Motor neuron (in vitro differentiated cells): ENCODE data around the gene NPIPB2. TPM values are rescaled to one million over a fixed set of nuclear protein-coding genes. Genes with fewer than 3 reads are reported as not detected.

Experiments
- ATAC-seq, 8 experiments: fragments of 200-7000 bp; cut with Tn5 transposase; replicated peaks in 6 of 8; 2 replicates each; pipeline ENCODE4 v1.8.0; 2021; ENCODE audit warnings: mild to moderate bottlenecking in 8 of 8, moderate library complexity in 8 of 8
- H3K27ac ChIP-seq, 2 donors: fragments of 250-450 bp; sonication (Bioruptor Pico); 2 replicates each; pipeline ENCODE4 v1.9.0; 2021; ENCODE audit warnings: antibody characterized with exemption in 2 of 2, mild to moderate bottlenecking in 2 of 2, moderate library complexity in 1 of 2
- H3K4me1 ChIP-seq, 2 donors: fragments of 250-450 bp; sonication (Bioruptor Pico); replicated peaks in 1 of 2; 2 replicates each; pipeline ENCODE4 v1.6.1; 2021; ENCODE audit warnings: antibody characterized with exemption in 2 of 2, mild to moderate bottlenecking in 2 of 2, moderate library complexity in 1 of 2
- H3K4me3 ChIP-seq, 5 donors: fragments of 250-450 bp; sonication (Bioruptor Pico); 2 replicates each; pipeline ENCODE4 v1.9.0; 2021; ENCODE audit warnings: antibody characterized with exemption in 5 of 5, mild to moderate bottlenecking in 5 of 5, moderate library complexity in 4 of 5
- WGBS, 10 experiments: fragments of 450-650 bp; shearing (Covaris generic); methylation state at CpG; one replicate each; pipeline ENCODE4 v1.0.0; 2022; 5-methylcytosine and 5-hydroxymethylcytosine counted together
- in situ Hi-C, 9 experiments: fragments of 400-800 bp; cut with MboI; loops; one replicate each; pipeline ENCODE4 v1.15.0; 2021; ENCODE audit warnings: low sequenced_read_pairs in 9 of 9, low pct_unique_long_range_greater_than_20kb in 2 of 9; ENCODE audit not compliant: unreplicated experiment in 9 of 9
- total RNA-seq, 8 experiments: library from RNA; unstranded; fragments of 300-600 nt; gene quantifications; 2 replicates each; pipeline versions ENCODE4 v1.2.3 to v1.2.4, GENCODE V29; 2022

The NPIPB2 gene
- total RNA-seq, 8 experiments from 2014 or later: 0.97 to 15.7 (median 7.9) TPM; not detected in 1

DNA sequence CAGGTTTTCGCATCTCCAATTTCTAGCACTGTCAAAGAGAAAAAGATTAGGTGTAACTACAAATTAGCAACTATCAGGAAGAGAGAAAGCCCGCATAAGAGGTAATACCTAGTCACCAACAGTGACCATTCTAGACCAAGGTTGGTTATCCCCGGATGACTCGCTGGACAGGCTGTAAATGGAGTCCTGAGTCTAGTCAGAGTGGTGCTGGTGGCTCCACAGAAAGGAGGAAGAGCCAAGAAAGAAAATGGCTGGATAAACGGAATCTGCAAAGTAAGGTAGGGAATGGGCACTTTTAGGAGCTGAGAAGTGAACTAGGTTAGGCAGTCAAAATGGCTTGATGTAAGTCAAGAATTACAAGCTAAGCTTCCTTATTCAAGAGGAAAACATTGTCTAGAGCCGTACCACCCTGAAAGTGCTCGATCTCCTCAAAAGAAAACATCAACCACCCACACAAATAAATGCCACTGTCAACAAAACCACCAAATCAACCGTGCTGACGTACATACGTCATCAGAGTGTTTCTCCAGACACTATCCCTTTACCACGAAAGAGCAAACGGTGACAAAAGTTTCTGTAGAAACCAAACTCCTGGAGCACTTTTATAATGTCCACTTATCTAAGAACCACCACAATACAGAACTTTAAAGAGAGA is 28.3 kb downstream of the NPIPB2 start:
- no peak for ATAC-seq
- H3K27ac ChIP-seq: no peak overlapping the region
- H3K4me3 ChIP-seq: peak overlapping the region; percentile 58 to 75 (median 70)
- in situ Hi-C loops: no loop called here
- WGBS, 10 experiments: 53 to 72% (median 61%) methylated on average over 3 to 11 of the region's 12 CpGs
- peaks cover 17 to 24% of the 10 kb centered on the region in 2 donors for H3K4me1 ChIP-seq

GRCh38 chr16:11909653-11910545 is 31.9 kb downstream of the NPIPB2 start:
- 41 to 100% (median 86%) methylated on average over 3 to 16 of the region's 18 CpGs for WGBS, 10 experiments
- Histone ChIP-seq H3K4me3 (no peak overlapping the region), H3K4me1 (peaks cover 13 to 19% of the 10 kb centered on the region in 2 donors), H3K27ac (no peak overlapping the region)
- in situ Hi-C loops: no loop called here
- no peak for ATAC-seq

DNA sequence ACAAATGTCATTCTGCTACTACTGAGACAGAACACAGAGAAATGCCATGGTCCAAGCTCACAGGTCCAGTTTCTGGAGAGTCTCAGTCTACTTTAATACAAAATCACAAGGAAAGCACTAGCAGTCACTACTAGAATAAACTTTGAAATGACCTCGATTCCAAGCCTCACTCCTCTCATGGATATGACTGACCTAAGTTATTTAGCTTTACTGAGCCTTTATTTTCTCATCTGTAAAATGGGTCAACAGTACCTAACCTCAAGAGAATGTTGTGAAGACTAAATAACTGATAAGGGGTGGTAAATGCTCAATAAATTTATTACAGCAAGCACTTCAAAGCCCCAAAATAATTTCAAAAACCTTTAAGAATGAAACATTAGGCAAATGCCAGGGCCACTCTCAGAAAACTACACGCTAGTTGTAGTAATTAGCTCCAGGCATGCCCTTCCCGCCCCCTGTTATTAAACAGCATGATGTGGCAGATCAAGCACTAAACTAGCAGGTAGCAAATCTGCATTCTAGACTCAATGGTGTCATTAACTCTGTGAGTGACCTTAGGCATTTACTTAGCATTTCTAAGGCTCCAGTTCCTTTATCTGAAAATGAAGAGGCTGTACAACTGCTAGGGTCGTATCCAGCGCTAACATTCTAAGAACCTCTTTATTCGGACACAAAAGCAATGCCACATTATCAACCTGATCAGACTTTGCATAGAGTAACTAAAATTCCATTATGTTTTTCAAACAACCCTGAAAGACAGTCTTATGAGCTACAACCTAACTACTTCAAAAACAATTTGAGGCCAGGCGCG is 34.5 kb downstream of the NPIPB2 start:
- no peaks in the 10 kb centered on the region for H3K4me1 ChIP-seq

DNA sequence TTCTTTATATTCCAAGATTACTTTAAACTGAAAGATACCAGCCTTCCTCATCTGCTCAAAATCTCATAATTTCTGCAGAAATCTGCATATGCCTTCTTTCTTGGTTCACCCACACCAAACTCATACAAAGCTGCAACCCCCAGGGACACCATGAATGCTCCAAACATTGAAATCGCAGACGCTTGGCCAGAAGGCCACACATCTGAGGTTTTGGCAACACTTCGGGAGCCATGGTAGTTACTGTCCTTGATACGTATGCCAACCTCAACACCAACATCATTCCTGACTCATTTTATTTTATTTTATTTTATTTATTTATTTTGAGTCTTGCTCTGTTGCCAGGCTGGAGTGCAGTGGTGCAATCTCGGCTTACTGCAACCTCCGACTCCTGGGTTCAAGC is 37.9 kb downstream of the NPIPB2 start:
- in situ Hi-C loops: no loop called here
- WGBS, 10 experiments: 83 to 100% (median 100%) methylated on average over 1 to 4 of the region's 6 CpGs; no CpG with 5 or more reads in 4 of the 10 experiments
- Histone ChIP-seq H3K4me3 (no peak overlapping the region), H3K4me1 (no peaks in the 10 kb centered on the region), H3K27ac (no peak overlapping the region)
- no peak for ATAC-seq

More for the DNA sequence above, 34.5 kb downstream of the NPIPB2 start:
- 80 to 100% (median 97%) methylated on average over 1 to 8 of the region's 8 CpGs; no CpG with 5 or more reads in 1 of the 10 experiments for WGBS, 10 experiments
- no peak for ATAC-seq
- Histone ChIP-seq H3K27ac (no peak overlapping the region), H3K4me3 (no peak overlapping the region)
- in situ Hi-C loops: no loop called here

DNA sequence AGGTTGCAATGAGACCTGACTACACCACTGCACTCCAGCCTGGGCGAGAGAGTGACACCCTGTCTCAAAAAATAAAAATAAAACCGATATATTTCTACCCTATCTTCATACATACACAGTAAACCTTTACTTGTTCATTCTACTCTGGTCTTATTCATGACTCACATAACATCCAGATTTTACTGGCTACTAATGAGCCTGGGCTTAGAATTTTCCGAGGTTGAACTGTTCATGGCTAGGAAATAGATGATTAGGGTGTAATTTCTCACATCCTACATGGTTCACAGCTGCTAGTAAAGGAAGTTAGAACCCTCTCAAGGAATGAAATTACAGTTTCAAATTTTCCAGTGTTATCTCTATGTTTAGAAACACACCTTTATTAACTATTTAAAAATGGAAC is 40.8 kb downstream of the NPIPB2 start:
- Histone ChIP-seq H3K4me3 (no peak overlapping the region), H3K27ac (no peak overlapping the region), H3K4me1 (no peaks in the 10 kb centered on the region)
- peak in 2 of 8 experiments; percentile 10 to 34 for ATAC-seq
- 0 to 100% (median 96%) methylated on average over 1 to 3 of the region's 3 CpGs; no CpG with 5 or more reads in 3 of the 10 experiments for WGBS, 10 experiments
- in situ Hi-C loops: no loop called here

- Histone ChIP-seq H3K27ac (no peak overlapping the region), H3K4me1 (no peaks in the 10 kb centered on the region), H3K4me3 (no peak overlapping the region)
- in situ Hi-C loops: no loop called here
- 10 to 100% (median 84%) methylated on average over 1 to 5 of the region's 5 CpGs for WGBS, 10 experiments
- peak in 4 of 8 experiments; percentile 29 to 96 (median 93) for ATAC-seq
These were observed 45.2 kb downstream of the NPIPB2 start for GRCh38 chr16:11896486-11897176.

- no peak for ATAC-seq
- H3K27ac ChIP-seq: no peak overlapping the region
- 80 to 100% (median 96%) methylated on average over 1 to 2 of the region's 2 CpGs; no CpG with 5 or more reads in 4 of the 10 experiments for WGBS, 10 experiments
- in situ Hi-C loops: no loop called here
- no peak overlapping the region for H3K4me3 ChIP-seq
- H3K4me1 ChIP-seq: no peaks in the 10 kb centered on the region
These were observed 48.3 kb downstream of the NPIPB2 start for GRCh38 chr16:11893571-11893970.

GRCh38 chr16:11892761-11893160 is 49.1 kb downstream of the NPIPB2 start:
- 67 to 100% (median 85%) methylated on average over 1 to 4 of the region's 4 CpGs for WGBS, 10 experiments
- no peaks in the 10 kb centered on the region for H3K4me1 ChIP-seq
- ATAC-seq: no peak
- no peak overlapping the region for H3K27ac ChIP-seq
- no peak overlapping the region for H3K4me3 ChIP-seq
- in situ Hi-C loops: no loop called here

DNA sequence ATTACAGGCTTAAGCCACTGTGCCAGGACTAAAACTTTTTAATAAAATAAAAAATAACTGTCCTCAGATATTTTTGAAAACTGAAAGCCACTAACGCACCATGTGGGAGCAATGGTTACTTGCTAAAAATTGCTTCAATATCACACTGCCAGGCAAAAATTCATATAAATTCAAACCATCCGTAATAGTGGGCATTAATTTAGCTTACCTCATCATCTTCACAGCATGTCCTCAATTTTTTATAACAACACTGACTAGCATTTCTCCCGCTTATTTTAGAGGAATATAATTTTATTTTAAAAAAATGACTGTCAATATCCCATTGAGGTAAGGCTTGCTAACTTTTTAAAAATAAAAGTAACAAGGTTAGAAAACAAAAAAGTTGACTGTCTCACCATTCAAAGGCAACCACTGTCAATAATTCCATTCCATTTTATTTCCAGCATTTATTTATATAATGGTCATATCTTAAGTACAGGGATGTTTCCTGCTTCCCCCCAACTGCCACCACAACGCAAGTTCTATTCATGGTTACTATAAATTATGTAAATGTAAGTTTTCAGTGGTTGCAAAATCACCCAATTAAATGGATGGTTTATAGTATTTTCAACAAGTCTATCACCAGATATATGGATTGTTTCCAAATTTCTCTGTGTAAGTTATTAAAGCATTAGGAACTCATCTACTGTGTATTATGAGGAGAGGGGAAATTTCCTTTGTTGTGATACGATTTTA is 51.4 kb downstream of the NPIPB2 start:
- Histone ChIP-seq H3K27ac (no peak overlapping the region), H3K4me1 (no peaks in the 10 kb centered on the region), H3K4me3 (no peak overlapping the region)
- no peak for ATAC-seq
- in situ Hi-C loops: no loop called here
- 50 to 100% (median 88%) methylated on average over 1 to 5 of the region's 5 CpGs for WGBS, 10 experiments

- Histone ChIP-seq H3K27ac (no peak overlapping the region), H3K4me3 (no peak overlapping the region), H3K4me1 (no peaks in the 10 kb centered on the region)
- no peak for ATAC-seq
- in situ Hi-C loops: no loop called here
- WGBS, 10 experiments: 63 to 97% (median 90%) methylated on average over 3 to 6 of the region's 6 CpGs
These were observed 55.0 kb downstream of the NPIPB2 start for GRCh38 chr16:11886881-11887280.

DNA sequence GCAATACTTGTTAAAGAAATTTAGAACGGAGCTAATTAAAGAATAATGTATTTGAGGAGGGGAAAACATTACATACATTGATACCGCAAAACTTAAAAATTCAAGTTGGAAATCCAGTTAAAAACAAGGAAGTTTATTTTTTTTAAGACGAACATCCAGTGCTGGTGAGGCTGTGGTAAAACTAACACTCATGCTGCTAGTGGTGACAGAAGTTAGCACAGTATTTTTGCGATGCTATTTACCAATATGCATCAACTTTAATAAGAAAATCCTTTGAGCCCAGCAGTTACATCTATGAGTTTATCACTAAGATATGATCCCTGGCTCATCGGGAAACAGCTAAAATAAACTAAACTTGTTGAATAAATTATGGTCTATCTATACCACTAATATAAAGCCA is 57.8 kb downstream of the NPIPB2 start:
- 90 to 100% (median 97%) methylated on average over 1 to 5 of the region's 5 CpGs for WGBS, 10 experiments
- no peak overlapping the region for H3K27ac ChIP-seq
- no peaks in the 10 kb centered on the region for H3K4me1 ChIP-seq
- in situ Hi-C loops: no loop called here
- no peak overlapping the region for H3K4me3 ChIP-seq
- no peak for ATAC-seq

GRCh38 chr16:11880007-11880406 is 61.8 kb downstream of the NPIPB2 start:
- no peak overlapping the region for H3K27ac ChIP-seq
- 70 to 100% (median 96%) methylated on average over 1 to 5 of the region's 5 CpGs; no CpG with 5 or more reads in 1 of the 10 experiments for WGBS, 10 experiments
- no peak overlapping the region for H3K4me3 ChIP-seq
- in situ Hi-C loops: no loop called here
- no peak for ATAC-seq
- H3K4me1 ChIP-seq: no peaks in the 10 kb centered on the region
